GM18508 (cell line): ENCODE results near the gene PRDM4.

ENCODE experiments used
- ATAC-seq: cut with Tn5 transposase; IDR thresholded peaks from one replicate; pipeline ENCODE4 v1.9.1; 2021; ENCODE audit warnings: moderate number of reproducible peaks; ENCODE audit not compliant: insufficient read depth, unreplicated experiment

Gene PRDM4, protein sequence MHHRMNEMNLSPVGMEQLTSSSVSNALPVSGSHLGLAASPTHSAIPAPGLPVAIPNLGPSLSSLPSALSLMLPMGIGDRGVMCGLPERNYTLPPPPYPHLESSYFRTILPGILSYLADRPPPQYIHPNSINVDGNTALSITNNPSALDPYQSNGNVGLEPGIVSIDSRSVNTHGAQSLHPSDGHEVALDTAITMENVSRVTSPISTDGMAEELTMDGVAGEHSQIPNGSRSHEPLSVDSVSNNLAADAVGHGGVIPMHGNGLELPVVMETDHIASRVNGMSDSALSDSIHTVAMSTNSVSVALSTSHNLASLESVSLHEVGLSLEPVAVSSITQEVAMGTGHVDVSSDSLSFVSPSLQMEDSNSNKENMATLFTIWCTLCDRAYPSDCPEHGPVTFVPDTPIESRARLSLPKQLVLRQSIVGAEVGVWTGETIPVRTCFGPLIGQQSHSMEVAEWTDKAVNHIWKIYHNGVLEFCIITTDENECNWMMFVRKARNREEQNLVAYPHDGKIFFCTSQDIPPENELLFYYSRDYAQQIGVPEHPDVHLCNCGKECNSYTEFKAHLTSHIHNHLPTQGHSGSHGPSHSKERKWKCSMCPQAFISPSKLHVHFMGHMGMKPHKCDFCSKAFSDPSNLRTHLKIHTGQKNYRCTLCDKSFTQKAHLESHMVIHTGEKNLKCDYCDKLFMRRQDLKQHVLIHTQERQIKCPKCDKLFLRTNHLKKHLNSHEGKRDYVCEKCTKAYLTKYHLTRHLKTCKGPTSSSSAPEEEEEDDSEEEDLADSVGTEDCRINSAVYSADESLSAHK

DNA sequence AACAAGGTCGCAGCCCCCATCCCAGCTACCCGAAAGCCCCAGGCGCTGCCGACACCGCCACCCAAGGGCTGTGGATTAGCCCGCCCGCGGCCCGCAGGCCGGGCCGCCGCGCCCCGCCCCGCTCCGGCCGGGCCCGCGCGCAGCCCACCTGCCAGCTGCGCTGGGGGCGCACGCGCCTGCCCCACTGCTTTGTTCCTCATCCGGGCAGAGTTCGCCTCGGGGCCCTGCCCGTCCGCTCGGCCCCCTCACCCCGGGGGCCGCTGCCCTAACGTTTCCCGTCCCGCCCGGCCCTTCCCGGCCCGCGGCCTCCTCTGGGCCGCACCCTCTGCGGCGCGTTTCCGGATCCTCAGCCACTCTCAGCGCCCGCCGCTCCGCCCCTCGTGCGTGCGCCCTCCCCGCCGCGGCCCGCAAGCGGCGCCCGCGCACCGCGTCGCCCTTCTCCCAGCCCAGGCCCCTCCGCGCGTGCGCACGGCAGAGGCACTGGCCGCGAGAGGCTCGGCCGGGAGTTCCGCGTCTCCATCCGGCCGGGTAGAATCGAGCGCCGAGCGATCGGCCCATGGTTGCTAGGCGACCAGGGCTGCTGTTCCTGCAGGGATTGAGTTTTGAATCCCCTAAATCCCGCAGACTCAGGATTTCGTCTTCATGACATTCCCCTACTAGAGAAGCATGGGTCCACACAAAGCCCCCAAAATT, at the start of gene PRDM4:
Gene PRDM4, minus strand, starts transcription at position 329 of the 693 bp plus-strand sequence. CDS start 622 bp downstream, outside the sequence.
- peak; percentile 71 for ATAC-seq

DNA sequence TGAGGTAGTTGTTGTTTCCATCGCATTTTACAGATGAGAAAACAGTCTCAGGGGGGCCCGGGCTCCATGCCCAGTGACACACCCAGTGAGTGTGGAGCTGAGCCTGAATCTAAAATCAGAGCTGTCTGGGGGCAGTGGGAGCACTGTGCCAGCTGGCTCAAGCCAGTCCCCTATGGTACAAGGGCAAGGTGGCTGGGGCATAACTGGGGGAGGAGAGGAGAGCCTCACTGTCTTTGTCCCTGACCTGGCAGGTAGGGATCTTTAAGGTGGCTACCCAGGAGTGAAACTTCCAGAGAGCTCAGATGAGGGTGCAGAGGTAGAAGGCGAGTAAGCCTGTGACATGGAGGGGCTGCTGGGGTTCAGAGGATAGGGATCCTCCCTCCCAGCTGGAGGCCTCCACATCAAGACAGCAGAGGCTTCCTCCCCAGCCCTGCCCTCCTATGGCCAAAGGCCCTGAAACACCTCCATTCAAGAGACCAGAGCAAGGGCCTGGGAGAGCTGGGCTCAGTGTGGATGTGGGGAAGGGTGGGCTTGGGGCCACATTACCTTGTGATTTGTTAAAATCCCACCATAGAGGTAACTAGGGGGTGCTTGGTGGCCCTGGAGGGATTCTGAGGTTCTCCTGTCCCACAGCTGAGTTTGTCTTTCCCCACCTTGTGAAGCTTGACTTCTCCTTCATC, 46.7 kb upstream of the PRDM4 start:
- ATAC-seq: no peak

DNA sequence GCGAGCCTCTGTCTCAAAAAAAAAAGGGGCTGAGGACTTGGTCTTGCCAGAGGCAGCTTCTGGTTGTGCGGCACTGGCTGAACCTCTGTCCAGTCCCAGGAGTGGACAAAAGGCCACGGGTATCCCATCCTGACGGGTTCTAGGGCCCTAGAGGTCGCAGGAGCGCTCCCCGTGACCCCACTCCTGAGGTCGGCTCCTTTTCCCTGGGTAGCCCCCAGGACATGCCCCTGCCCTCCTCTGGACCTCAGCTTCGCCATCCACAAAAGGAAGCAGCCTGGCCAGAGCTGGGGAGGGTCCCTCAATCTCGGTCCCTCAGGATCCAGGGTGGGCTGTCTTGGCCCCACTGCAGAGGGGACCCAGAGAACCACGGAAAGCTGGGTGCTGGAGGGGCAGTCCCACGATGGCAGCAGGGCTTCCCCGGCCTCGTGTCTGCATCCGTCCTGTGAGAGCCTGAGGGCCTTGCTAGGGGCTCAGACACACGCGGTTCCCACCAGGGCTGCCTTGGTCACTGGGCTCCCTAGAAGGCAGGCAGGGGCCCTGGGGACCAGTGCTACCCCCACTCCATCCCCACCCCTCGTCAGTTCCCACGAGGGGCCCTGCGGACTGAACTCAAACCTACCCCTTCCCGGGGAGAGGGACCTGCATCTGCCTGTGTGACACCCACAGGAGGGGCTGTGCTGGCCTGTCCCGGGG, 44.7 kb upstream of the PRDM4 start:
- no peak for ATAC-seq

DNA sequence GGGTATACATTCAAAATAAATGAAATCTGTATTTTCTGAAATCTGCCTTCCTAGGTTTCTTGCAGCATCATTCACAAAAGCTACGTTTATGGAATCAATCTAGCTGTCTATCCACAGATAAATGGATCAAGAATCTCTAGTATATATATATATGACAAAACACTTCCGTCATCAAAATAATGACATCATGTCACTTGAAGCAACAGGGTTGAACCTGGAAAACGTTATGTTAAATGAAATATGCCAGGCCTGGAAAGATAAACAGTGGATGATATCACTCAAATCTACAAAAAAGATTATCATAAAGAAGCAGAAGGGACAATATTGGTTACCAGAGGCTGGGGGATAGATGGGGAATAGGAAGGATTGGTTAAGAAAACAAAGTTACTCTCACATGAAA, 42.2 kb upstream of the PRDM4 start:
- no peak for ATAC-seq

DNA sequence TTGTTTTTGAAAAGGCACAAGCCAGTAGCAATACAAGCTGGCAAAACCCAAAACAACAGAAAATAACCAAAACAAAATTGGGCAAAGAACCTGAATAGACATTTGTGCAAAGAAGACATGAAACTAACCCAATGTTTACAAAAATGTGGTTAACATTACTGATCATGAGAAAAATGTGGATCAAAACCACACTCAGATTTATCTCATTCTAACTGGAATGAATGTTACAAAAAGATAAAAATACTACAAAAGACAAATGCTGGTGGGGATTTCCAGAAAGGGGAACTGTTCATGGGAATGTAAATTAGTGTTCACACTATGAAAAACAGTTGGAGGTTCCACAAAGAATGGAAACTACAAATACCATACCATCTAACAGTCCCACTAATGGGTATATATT, 40.2 kb upstream of the PRDM4 start:
- no peak for ATAC-seq

DNA sequence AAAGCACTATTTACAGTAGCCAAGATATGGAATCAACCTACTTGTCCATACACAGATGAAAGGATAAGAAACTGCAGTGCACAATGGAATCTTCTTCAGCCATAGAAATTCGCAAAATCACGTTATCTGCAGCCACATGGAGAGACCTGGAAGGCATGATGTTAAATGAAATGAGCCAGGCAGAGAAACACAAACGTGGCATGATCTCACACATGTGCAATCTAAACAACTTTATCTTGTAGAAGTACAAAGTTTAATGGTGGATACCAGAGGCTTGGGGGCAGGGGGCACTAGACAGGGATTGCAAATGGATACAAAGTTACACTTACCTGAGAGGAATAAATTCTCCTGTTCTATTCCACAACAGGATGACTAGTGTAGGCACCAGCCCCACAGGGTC, 37.6 kb upstream of the PRDM4 start:
- ATAC-seq: no peak

DNA sequence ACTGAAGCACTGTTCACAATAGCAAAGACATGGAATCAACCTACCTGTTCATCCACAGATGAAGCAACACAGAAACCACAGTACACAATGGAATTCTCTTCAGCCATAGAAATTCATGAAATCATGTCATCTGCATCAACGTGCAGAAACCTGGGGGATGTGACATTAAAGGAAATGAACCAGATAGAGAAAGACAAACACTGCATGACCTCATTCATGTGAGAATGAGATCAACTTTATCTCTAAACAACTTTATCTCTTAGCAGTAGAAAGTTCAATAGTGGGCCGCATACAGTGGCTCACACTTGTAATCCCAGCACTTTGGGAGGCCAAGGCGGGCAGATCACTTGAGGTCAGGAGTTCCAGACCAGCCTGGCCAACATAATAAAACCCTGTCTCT, 33.5 kb upstream of the PRDM4 start:
- ATAC-seq: no peak

DNA sequence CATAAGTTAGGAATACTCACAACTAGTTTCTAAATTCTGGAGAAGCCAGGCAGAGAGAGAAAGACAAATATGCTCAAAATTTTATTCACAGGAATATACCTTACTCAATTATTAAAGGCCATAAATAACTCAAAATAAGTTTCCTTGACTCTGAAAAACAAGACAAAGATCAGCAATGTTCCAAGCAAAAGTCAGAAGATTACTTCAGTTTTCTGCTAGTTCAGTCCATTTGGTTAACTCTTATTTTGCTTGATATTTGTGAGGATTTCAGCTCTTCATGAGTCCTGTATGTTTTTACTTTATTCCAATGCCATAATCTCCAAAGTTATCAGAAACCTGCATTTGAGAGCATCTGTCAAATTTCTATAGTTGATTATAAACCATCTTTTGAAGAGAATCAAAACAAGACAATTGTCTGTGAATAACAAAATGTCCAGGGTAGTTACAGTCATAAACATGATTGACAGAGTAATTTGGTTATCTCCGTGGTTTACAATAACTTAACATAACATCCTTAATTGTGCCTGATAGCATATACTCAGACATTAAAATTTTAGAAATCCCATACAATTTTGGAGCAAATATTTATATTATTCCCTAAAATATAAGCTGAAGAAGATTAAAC, 30.6 kb upstream of the PRDM4 start:
- no peak for ATAC-seq

DNA sequence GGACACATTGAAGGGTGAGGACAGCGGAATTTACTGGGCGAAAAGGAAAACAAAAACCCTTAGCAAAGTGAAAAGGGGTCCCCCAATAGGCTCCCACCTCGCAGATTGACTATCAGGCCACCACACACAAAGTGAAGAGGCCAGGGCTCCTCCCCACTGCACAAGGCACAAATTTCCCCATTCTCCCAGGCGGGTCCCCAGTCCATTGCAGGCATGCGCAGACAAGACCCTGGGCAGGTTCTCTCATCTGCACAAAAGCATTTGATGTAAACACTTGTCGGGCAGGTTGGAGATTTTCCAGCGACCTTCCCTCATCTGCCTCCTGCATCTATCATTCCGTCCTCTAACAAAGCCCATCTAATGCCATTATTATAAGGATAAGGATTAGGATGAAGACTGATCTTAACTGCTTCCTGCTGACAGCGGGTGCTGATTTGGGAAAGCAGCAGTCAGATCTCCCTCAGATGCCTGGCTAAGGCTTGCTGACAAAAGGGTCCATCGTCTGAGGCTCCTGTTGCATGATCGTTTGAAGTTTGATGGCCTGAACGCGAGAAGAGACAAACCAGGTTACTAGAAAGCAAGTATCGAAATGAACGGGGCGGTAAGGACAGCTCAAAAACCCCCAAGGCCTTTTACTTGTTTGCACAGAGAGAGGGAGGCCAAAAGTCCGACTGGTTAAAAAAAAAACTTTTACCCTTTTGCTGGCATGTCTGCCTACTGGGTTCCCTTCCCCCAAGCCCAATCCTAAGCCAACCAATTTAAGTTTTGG, 27.9 kb upstream of the PRDM4 start:
- ATAC-seq: no peak

DNA sequence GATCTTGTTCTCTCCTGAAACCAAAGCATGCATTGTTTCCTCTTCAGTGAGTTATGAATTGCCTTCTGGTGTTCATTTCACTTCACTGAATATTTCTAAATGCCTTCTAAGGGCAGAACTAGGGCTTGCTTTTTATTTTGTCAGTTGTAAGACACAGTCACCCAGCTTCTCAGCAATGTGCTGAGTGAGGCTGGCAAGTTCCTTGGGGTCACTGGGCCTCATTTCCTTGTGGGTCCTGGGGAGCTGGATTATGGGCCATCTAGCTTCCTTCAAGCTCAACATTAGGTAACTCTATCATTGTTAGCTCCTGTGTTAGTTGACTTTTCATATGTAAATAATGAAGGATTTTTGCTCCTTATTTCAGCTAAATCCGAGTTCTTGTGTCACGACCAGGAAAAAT, 27.3 kb upstream of the PRDM4 start:
- no peak for ATAC-seq

DNA sequence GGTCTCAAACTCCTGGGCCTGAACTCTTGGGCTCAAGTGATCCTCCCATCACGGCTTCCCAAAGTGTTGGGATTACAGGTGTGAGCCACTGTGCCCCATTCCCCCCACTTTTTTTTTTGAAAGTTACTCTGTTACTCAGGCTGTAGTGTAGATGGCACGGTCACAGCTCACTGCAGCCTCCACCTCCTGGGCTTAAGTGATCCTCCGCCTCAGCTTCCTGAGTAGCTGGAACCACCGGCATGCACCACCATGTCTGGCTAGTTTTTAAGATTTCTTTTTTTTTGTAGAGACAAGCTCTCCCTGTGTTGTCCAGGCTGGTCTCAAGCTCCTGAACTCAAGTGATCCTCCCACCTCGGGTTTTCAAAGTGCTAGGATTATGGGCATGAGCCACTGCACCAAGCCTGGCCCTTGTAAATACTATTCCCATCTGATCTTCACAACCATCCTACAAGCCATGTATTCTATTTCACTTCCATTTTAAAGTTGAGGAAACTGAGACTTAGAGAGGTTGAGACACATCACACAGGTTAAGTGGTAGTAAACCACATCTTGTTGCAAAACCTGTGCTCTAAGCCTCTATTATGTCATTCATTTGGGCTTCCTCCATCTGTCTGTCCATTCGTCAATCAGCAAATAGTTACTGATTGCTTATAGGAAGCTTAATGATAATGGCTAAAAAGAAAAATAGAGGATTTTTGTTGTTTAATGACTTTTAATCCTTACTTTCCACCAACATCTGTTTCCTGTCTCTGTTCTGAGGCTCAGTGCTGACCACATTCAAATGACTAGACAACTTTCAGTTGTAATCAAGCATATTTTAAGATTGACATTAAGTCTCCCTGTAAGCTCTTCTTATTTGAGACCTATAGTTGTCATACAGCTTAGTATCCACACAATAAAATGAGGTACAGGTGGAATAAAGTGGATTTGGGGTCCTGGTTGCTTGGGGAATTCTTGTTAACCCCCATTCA, 22.8 kb upstream of the PRDM4 start:
- no peak for ATAC-seq

DNA sequence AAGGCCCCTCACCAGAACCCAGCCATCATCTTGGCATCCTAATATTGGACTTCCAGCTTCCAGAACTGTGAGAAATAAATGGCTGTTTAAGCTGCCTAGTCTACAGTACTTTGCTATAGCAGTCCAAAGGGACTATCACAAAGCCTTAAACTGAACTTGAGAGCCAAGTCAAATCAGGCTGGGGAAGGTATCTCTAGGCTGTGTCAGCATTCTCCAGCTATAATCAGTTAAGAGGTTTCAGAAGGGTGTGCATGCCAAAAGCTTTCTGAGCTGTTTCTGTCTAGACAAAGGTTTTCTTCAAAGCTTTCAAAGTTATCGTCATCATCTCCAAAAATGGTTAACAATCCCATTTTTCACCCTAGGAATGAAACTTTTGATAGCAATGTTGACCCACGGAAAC, 21.1 kb upstream of the PRDM4 start:
- ATAC-seq: no peak

DNA sequence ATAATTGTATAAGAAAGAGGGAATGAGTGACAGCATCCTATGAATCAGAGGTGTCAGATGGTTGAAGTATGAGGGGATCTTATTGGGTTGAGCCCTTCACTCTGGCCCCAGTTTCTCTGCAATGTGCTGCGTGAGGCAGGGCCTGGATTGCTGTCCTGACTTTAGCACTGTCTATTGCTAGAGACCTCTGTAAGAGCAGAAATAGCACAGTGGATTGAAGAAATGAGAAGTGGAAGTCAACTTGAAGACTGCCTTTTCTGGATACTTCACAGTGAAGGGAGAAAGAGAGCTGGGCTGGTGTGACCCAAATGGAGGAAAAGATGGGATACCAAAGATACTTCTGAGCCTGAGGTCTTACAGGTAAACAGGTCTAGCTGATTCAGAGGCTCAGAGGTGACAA, 19.4 kb upstream of the PRDM4 start:
- ATAC-seq: no peak

DNA sequence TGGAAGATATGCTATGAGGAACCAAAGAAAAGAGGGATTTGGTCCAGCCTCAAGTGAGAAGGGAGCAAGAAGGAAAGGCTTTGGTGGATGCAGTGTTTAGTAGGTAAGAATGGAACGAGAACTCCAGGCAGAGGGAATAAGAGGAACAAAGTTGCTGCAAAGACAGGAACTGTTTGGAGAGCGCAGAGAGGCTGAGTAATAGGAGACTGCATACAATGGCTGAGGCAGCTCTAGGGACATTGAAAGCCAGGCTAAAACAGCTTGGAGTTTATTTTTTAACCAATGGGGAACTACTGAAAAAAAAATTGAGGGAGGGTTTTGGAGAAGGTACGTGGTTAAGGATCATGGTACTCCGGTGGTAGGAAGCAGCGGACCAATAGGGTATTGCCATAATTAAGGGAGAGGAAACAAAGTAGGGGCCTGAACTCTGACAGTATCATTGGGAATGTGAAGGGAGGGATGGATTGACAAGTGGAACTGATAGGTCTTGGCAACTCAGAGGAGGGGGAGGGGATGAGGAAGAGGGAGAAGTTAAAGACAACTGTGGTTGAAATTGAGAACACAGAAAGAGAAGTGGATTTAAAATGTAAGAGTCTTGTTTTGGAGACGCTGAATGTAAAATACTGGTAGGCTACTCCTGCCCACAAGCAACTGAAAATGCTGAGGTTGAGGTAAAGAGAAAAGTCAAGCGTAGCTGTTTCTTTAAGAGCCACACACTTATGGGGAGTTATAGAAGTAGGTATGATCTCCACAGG, 18.3 kb upstream of the PRDM4 start:
- no peak for ATAC-seq

DNA sequence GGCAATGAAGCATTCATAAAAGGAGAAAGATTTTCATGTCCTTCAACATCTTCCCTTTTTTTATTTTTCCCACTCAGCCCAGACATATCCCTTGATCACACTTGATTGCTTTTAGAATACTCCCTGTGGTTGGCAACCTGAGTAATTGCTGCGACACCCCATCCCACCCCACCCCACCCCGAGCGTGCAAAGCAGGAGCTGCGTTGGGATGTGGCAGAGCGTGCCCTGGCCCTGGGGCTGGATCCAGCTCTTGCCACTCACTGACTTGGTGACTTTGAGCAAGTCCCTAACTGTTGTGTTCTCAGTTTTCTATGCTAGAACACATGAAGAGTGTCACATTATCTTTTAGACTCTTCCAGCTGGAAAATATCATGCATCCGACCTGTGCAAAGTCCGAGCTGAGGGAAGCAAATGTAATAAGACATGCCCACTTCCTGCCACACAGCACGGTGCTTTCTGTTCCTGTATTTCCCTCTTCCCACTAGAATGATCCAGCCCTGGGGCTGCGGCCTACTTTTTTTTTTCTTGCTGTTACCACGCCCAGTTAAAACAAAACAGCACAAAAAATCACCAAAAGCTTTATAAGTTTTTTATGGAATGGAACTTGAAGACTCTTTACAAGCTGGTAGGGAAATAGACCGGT, 17.6 kb upstream of the PRDM4 start:
- ATAC-seq: no peak

DNA sequence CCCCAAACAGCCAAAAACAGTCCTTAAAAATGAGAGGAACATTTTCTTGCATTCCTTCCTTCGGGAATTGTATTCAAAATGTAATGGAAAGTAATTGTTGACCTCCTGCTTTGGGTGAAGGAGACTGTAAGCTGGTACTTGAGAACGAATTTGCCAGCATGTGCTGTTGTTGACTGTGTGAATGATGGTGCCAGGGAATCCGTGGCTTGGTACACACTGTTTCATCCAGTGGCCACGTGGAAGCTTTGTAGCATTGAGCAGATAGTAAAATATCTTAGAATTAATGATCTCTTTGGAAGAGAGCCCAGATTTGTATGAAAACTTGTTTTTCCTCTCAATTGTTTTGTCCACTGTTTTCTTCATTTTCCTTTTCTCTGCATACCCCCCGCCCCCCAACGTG, 15.2 kb upstream of the PRDM4 start:
- ATAC-seq: no peak
